GM12892 (cell line): ENCODE measurements around the gene WWOX.

Experiments used
- POLR2A ChIP-seq: IDR thresholded peaks from 2 replicates; pipeline ENCODE4 v1.6.1; 2011; ENCODE audit warnings: low read depth, low read length, control low read depth
- POLR2AphosphoS5 ChIP-seq: IDR thresholded peaks from 2 replicates; pipeline ENCODE4 v1.6.1; 2011; ENCODE audit warnings: low read depth, low read length, control low read depth
- TAF1 ChIP-seq: IDR thresholded peaks from 2 replicates; pipeline ENCODE4 v1.6.1; 2011; ENCODE audit warnings: low read depth, mild to moderate bottlenecking, control low read depth, low read length, borderline replicate concordance

DNA sequence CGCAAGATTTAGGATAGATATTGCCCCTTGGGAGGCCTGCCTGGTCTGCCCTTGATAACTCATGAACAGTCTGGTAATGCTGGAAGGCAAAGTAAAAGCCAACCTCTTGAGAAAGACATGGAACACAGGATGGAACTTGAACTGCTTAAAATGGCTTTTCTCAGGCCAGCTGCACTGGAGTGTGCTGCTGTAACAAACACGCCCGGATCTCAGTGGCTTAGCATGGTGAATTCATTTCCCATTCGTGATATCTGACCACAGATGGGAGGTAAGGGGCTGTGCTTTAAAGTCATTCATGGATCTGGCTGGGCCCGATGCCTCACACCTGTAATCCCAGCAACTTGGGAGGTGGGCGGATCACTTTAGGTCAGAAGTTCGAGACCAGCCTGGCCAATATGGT, 113.2 kb downstream of the WWOX start:
- TF ChIP-seq POLR2A (no peak), POLR2AphosphoS5 (no peak), TAF1 (no peak)
